Measurements from ENCODE around the gene ZDHHC11B.
"Not testable (repeated sequence)": the region's sequence is repeated elsewhere in the genome, so short reads cannot be mapped to it uniquely, and the experiment has no call there.

The ZDHHC11B gene

DNA sequence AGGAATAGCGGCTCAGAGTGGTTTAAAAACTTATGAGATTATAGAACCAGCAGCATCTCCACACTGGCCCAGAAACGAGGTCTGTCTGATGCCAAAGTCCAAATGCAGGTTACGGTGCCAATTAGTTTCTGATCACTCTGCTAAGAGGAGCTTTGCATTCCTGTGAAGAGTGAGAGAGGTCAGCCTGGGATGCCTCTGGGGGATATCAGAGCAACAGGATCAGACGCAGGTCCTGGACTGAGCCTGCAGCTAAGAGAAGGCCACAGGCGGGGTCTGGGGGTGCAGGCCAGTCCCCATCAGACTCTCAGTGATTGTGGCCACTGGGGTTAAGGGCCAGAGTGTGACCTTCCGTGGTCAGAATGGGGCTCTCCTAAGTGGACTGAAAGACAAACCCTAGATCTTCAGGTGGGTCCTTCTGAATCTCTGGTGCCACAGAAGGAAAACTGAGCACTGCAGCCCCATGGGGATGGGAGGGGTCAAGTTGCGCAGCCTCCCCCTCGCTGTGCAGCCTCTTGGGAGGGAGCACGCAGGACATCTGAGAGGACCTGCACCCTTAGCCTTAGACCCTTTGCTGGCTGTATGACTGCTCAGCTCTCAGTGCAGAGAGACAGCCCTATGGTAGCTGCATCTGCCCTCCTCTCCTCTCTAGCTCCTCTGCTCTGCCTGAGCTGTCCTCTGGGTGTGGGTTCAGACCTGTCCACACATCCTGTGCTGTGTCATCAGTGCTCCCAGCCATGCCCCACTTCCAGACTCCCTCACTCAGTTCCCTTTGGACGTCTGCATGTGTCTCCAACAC is 23.4 kb upstream of the ZDHHC11B start:
- H3K4me1 ChIP-seq (ENCODE audit: control insufficient read depth, insufficient read depth, low read length); H3K9ac ChIP-seq (ENCODE audit: low read length in 2 of 2); H3K27me3 ChIP-seq (ENCODE audit: control insufficient read depth in 1 of 2, insufficient read depth in 2 of 2, low read length in 2 of 2); H3K4me3 ChIP-seq (ENCODE audit: low read length in 2 of 2); H3K27ac ChIP-seq (ENCODE audit: low read length); H3K9me3 ChIP-seq (ENCODE audit: control insufficient read depth in 2 of 2, low read length in 2 of 2); H3K36me3 ChIP-seq (ENCODE audit: control insufficient read depth in 2 of 2, insufficient read depth in 2 of 2, low read length in 2 of 2): not testable (repeated sequence)

GRCh38 chr5:801472-801871 is 16.9 kb upstream of the ZDHHC11B start:
- H3K27me3 ChIP-seq (ENCODE audit: control insufficient read depth in 1 of 2, insufficient read depth in 2 of 2, low read length in 2 of 2): no peaks in the 10 kb centered on the region
- no peak overlapping the region for H3K9ac ChIP-seq (ENCODE audit: low read length in 2 of 2)
- H3K4me3 ChIP-seq (ENCODE audit: low read length in 2 of 2): no peak overlapping the region
- H3K4me1 ChIP-seq (ENCODE audit: control insufficient read depth, insufficient read depth, low read length): no peaks in the 10 kb centered on the region
- no peaks in the 10 kb centered on the region for H3K9me3 ChIP-seq (ENCODE audit: control insufficient read depth in 2 of 2, low read length in 2 of 2)
- no peak overlapping the region for H3K27ac ChIP-seq (ENCODE audit: low read length)
- no peaks in the 10 kb centered on the region for H3K36me3 ChIP-seq (ENCODE audit: control insufficient read depth in 2 of 2, insufficient read depth in 2 of 2, low read length in 2 of 2)

GRCh38 chr5:801055-801454 is 16.5 kb upstream of the ZDHHC11B start:
- not testable (repeated sequence) for H3K9ac ChIP-seq (ENCODE audit: low read length in 2 of 2); H3K27me3 ChIP-seq (ENCODE audit: control insufficient read depth in 1 of 2, insufficient read depth in 2 of 2, low read length in 2 of 2); H3K4me3 ChIP-seq (ENCODE audit: low read length in 2 of 2); H3K4me1 ChIP-seq (ENCODE audit: control insufficient read depth, insufficient read depth, low read length); H3K27ac ChIP-seq (ENCODE audit: low read length); H3K9me3 ChIP-seq (ENCODE audit: control insufficient read depth in 2 of 2, low read length in 2 of 2); H3K36me3 ChIP-seq (ENCODE audit: control insufficient read depth in 2 of 2, insufficient read depth in 2 of 2, low read length in 2 of 2)

GRCh38 chr5:798505-799138 is 14.1 kb upstream of the ZDHHC11B start:
- H3K9me3 ChIP-seq (ENCODE audit: control insufficient read depth in 2 of 2, low read length in 2 of 2); H3K9ac ChIP-seq (ENCODE audit: low read length in 2 of 2); H3K27me3 ChIP-seq (ENCODE audit: control insufficient read depth in 1 of 2, insufficient read depth in 2 of 2, low read length in 2 of 2): not testable (repeated sequence)

DNA sequence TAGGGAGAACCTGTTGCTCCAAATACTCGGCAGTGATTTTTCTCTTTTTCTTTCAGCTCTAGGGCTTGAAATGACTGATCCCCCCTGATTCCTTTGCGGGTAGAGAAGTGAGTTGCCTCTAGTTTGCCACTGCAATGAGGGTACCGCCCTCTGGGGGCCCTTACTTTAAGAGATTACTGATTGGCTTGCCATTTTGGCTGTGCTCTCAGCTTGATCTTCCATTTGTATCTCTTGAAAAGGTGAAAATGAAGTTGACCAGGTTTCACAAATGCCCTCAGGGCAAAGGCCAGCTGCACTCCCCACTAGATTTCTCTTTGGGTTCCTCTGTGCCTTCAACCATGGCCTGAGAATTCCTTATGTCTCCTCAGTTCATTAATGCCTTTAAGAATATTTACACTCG is 13.5 kb upstream of the ZDHHC11B start:
- H3K4me1 ChIP-seq (ENCODE audit: control insufficient read depth, insufficient read depth, low read length); H3K27me3 ChIP-seq (ENCODE audit: control insufficient read depth in 1 of 2, insufficient read depth in 2 of 2, low read length in 2 of 2); H3K9me3 ChIP-seq (ENCODE audit: control insufficient read depth in 2 of 2, low read length in 2 of 2): not testable (repeated sequence)

More at GRCh38 chr5:798505-799138, 14.1 kb upstream of the ZDHHC11B start:
- not testable (repeated sequence) for H3K27ac ChIP-seq (ENCODE audit: low read length); H3K4me3 ChIP-seq (ENCODE audit: low read length in 2 of 2); H3K4me1 ChIP-seq (ENCODE audit: control insufficient read depth, insufficient read depth, low read length); H3K36me3 ChIP-seq (ENCODE audit: control insufficient read depth in 2 of 2, insufficient read depth in 2 of 2, low read length in 2 of 2)

DNA sequence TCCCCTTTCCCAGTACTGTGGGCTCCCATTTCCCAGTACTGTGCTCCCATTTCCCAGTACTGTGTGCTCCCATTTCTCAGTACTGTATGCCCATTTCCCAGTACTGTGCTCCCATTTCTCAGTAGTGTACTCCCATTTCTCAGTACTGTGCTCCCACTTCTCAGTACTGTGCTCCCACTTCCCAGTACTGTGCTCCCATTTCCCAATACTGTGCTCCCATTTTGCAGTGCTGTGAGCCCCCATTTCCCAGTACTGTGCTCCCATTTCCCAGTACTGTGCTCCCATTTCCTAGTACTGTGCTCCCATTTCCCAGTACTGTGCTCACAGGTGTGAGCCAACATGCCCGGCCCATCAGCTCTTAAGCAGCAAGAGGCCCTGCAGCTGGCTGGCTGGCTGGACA is 11.3 kb upstream of the ZDHHC11B start:
- not testable (repeated sequence) for H3K4me3 ChIP-seq (ENCODE audit: low read length in 2 of 2); H3K27ac ChIP-seq (ENCODE audit: low read length); H3K27me3 ChIP-seq (ENCODE audit: control insufficient read depth in 1 of 2, insufficient read depth in 2 of 2, low read length in 2 of 2); H3K9me3 ChIP-seq (ENCODE audit: control insufficient read depth in 2 of 2, low read length in 2 of 2); H3K9ac ChIP-seq (ENCODE audit: low read length in 2 of 2); H3K36me3 ChIP-seq (ENCODE audit: control insufficient read depth in 2 of 2, insufficient read depth in 2 of 2, low read length in 2 of 2); H3K4me1 ChIP-seq (ENCODE audit: control insufficient read depth, insufficient read depth, low read length)

More for the DNA sequence above, 13.5 kb upstream of the ZDHHC11B start:
- H3K36me3 ChIP-seq (ENCODE audit: control insufficient read depth in 2 of 2, insufficient read depth in 2 of 2, low read length in 2 of 2); H3K4me3 ChIP-seq (ENCODE audit: low read length in 2 of 2); H3K9ac ChIP-seq (ENCODE audit: low read length in 2 of 2); H3K27ac ChIP-seq (ENCODE audit: low read length): not testable (repeated sequence)

DNA sequence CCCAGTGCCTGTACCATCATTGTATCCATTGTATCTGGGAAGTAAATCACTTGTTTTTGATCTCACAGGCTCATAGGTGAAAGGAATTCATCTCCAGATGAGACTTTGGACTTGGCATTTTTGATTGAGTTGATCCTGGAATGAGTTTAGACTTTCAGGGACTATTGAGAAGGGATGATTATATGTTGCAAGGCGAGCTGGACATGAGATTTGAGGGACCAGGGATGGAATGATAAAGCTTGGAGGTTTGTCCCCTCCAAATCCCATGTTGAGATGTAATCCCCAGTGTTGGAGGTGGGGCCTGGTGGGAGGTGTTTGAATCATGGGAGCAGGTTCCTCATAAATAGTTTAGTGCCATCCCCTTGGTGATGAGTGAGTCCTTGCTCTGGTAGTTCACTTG is 10.4 kb upstream of the ZDHHC11B start:
- H3K4me3 ChIP-seq (ENCODE audit: low read length in 2 of 2); H3K27ac ChIP-seq (ENCODE audit: low read length); H3K27me3 ChIP-seq (ENCODE audit: control insufficient read depth in 1 of 2, insufficient read depth in 2 of 2, low read length in 2 of 2); H3K4me1 ChIP-seq (ENCODE audit: control insufficient read depth, insufficient read depth, low read length); H3K9me3 ChIP-seq (ENCODE audit: control insufficient read depth in 2 of 2, low read length in 2 of 2); H3K9ac ChIP-seq (ENCODE audit: low read length in 2 of 2); H3K36me3 ChIP-seq (ENCODE audit: control insufficient read depth in 2 of 2, insufficient read depth in 2 of 2, low read length in 2 of 2): not testable (repeated sequence)

DNA sequence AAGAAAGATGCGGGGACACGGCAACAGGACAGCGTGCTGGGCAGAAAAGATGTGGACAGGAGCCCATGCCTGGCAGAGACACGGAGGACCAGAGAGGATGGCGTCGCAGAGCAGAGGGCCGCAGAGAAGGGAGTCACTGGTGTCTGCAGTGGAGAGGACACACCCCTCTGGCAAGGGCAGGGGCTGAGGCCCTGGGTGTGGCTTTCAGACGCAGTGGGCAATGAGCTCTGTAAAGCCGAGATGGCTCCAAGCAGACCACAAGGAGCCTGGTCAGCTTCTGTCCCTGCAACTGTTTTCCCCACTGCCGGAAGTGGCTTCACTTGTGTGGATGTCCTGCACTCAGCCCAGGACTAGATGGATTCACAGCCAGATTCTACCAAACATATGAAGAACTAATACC is 4.2 kb upstream of the ZDHHC11B start:
- not testable (repeated sequence) for H3K36me3 ChIP-seq (ENCODE audit: control insufficient read depth in 2 of 2, insufficient read depth in 2 of 2, low read length in 2 of 2); H3K9ac ChIP-seq (ENCODE audit: low read length in 2 of 2); H3K27ac ChIP-seq (ENCODE audit: low read length); H3K4me3 ChIP-seq (ENCODE audit: low read length in 2 of 2); H3K27me3 ChIP-seq (ENCODE audit: control insufficient read depth in 1 of 2, insufficient read depth in 2 of 2, low read length in 2 of 2)
- Histone ChIP-seq H3K9me3 (ENCODE audit: control insufficient read depth in 2 of 2, low read length in 2 of 2) (peaks cover 0 to 14% of the 10 kb centered on the region in 2 donors), H3K4me1 (ENCODE audit: control insufficient read depth, insufficient read depth, low read length) (peaks cover 10% of the 10 kb centered on the region)

DNA sequence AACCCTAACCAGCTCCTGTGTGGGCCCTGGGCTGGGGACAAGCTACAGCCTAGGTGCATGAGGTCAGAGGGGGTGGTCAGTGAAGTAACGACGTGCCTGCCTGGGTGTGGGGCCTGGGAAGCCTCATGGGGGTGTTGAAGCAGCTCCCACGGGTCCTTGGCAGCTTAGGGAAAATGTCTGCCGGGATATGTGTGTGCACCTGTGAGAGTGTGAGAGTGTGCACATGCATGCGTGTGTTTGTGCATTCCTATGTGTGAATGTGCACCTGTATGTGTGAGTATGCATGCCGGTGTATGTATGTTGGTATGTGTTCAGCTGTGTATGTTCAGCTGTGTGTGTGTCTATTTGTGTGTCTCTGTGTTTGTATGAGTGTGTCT is 3.3 kb upstream of the ZDHHC11B start:
- not testable (repeated sequence) for H3K36me3 ChIP-seq (ENCODE audit: control insufficient read depth in 2 of 2, insufficient read depth in 2 of 2, low read length in 2 of 2); H3K9ac ChIP-seq (ENCODE audit: low read length in 2 of 2); H3K4me3 ChIP-seq (ENCODE audit: low read length in 2 of 2); H3K27ac ChIP-seq (ENCODE audit: low read length); H3K27me3 ChIP-seq (ENCODE audit: control insufficient read depth in 1 of 2, insufficient read depth in 2 of 2, low read length in 2 of 2)
- H3K4me1 ChIP-seq (ENCODE audit: control insufficient read depth, insufficient read depth, low read length): peaks cover 12% of the 10 kb centered on the region
- H3K9me3 ChIP-seq (ENCODE audit: control insufficient read depth in 2 of 2, low read length in 2 of 2): peaks cover 0 to 14% of the 10 kb centered on the region in 2 donors

DNA sequence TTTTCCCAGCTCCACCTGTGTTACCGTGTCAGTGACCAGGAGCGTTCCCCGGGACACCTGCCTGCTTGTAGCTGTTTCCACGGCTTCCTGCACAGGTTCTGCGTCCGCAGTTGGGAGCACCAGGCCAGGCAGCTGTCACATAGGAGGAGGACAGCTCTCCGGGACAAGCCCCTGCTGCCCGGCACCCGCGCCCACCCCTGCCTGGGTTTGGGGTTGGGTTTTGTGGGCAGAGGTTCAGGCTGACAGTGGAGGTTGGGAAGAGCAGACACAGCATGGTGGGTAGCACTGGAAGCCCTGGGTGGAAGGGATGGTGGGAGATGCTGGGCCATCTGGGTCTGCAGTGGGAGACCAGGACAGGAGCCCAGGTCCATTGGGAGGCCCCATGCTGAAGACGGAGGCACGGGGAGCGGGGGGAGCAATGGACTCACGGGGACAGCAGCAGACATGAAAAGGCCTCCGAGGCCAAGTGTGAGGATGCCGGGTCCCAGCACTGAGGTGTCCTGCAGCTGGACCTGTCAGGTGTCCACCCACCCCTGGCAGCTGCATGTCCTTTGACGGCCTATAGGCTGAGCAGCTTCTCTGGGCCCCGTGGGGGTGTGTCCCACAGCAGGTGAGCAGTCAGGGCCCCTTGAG is 2.8 kb upstream of the ZDHHC11B start:
- H3K9me3 ChIP-seq (ENCODE audit: control insufficient read depth in 2 of 2, low read length in 2 of 2): peaks cover 0 to 14% of the 10 kb centered on the region in 2 donors
- H3K4me1 ChIP-seq (ENCODE audit: control insufficient read depth, insufficient read depth, low read length): peaks cover 12% of the 10 kb centered on the region
- not testable (repeated sequence) for H3K9ac ChIP-seq (ENCODE audit: low read length in 2 of 2); H3K27ac ChIP-seq (ENCODE audit: low read length); H3K27me3 ChIP-seq (ENCODE audit: control insufficient read depth in 1 of 2, insufficient read depth in 2 of 2, low read length in 2 of 2); H3K4me3 ChIP-seq (ENCODE audit: low read length in 2 of 2); H3K36me3 ChIP-seq (ENCODE audit: control insufficient read depth in 2 of 2, insufficient read depth in 2 of 2, low read length in 2 of 2)

- H3K27ac ChIP-seq (ENCODE audit: low read length); H3K9ac ChIP-seq (ENCODE audit: low read length in 2 of 2); H3K27me3 ChIP-seq (ENCODE audit: control insufficient read depth in 1 of 2, insufficient read depth in 2 of 2, low read length in 2 of 2); H3K36me3 ChIP-seq (ENCODE audit: control insufficient read depth in 2 of 2, insufficient read depth in 2 of 2, low read length in 2 of 2): not testable (repeated sequence)
- H3K4me3 ChIP-seq (ENCODE audit: low read length in 2 of 2): peak overlapping the region; percentile 43 to 70
- H3K9me3 ChIP-seq (ENCODE audit: control insufficient read depth in 2 of 2, low read length in 2 of 2): peaks cover 0 to 10% of the 10 kb centered on the region in 2 donors
- H3K4me1 ChIP-seq (ENCODE audit: control insufficient read depth, insufficient read depth, low read length): peaks cover 12% of the 10 kb centered on the region
These were observed 714 bp upstream of the ZDHHC11B start for GRCh38 chr5:785181-785705.

Measured in stomach smooth muscle (tissue), 2 donors.